Psoas muscle (tissue), 8 donors: ENCODE measurements around the gene SLC8A3. TPM values are rescaled to one million over a fixed set of nuclear protein-coding genes. Genes with fewer than 3 reads are reported as not detected.
A peak's percentile ranks its signal among the peaks of the same experiment; 100 is the strongest.

Experiments used
- ATAC-seq, 4 donors: fragments of 200-7000 bp; cut with Tn5 transposase; one replicate each; pipeline ENCODE4 v1.9.1; 2020; ENCODE audit warnings: moderate library complexity in 3 of 4, mild to moderate bottlenecking in 2 of 4
- DNase-seq, 2 donors: peaks; one replicate each; pipeline ENCODE4 v3.0.0-alpha.2; 2020
- H3K27ac ChIP-seq: fragments of 200-600 bp; one replicate; pipeline ENCODE4 v1.8.0; 2022
- H3K27me3 ChIP-seq, 3 donors: fragments of 200-600 bp in 1 of 3; one replicate each; pipeline versions ENCODE4 v1.6.1 to v1.8.0; 2013 to 2022; ENCODE audit warnings: low read length in 2 of 3, mild to moderate bottlenecking in 2 of 3, moderate library complexity in 1 of 3; ENCODE audit not compliant: insufficient read depth in 3 of 3
- H3K36me3 ChIP-seq, 2 donors: fragments of 200-600 bp in 1 of 2; one replicate each; pipeline versions ENCODE4 v1.6.1 to v1.8.0; 2013 to 2022; ENCODE audit warnings: low read depth in 1 of 2, mild to moderate bottlenecking in 1 of 2, moderate library complexity in 1 of 2; ENCODE audit not compliant: insufficient read depth in 1 of 2
- H3K4me1 ChIP-seq: fragments of 200-600 bp; one replicate; pipeline ENCODE4 v1.8.0; 2022
- H3K4me3 ChIP-seq: fragments of 200-600 bp; one replicate; pipeline ENCODE4 v1.8.0; 2022; ENCODE audit warnings: mild to moderate bottlenecking
- H3K9me3 ChIP-seq: fragments of 200-600 bp; one replicate; pipeline ENCODE4 v1.8.0; 2022
- CTCF ChIP-seq: fragments of 200-600 bp; IDR thresholded peaks from one replicate; pipeline ENCODE4 v1.8.0; 2022; ENCODE audit warnings: antibody characterized with exemption
- WGBS, 3 donors: extraction: QIAGEN DNeasy Blood & Tissue Kit; methylation state at CpG; one replicate each; pipeline versions ENCODE4 v1.1.6 to v1.1.7; 2013; 5-methylcytosine and 5-hydroxymethylcytosine counted together
- intact Hi-C, 2 donors: fragments of 100-400 bp; cut with DNase I; formaldehyde crosslinking; loops; one replicate each; pipeline versions ENCODE4 v1.11.0 to v1.14.2; 2022
- polyA plus RNA-seq, 3 donors: library from polyadenylated mRNA; stranded (reverse); fragments of 200-250 nt; gene quantifications; one replicate each; pipeline ENCODE4 v1.2.3, GENCODE V29; 2013
- total RNA-seq, 4 donors: library from RNA; stranded (reverse); fragmentation: NEBNext Ultra II Directional in 2 of 4; extraction: Animal tissue kit (Norgen Biotek cat#: 25700) in 2 of 4; gene quantifications; one replicate each; pipeline versions ENCODE4 v1.2.1 to v1.2.4, GENCODE V29; 2021 to 2023
- donor health status: healthy with polysubstance abuse.
- donor health status: DM: no; HTN: no; CAD: no; lungs with moderate emphysema.
- donor health status: Bipolar disorder and iron deficiency.
- donor health status: healthy.
- donor health status: DM: yes; HTN: yes; CAD: no.
- donor health status: DM: no; HTN: no; CAD: no.
- donor health status: DM: no; HTN: no; CAD: no.
- donor health status: DM: yes; HTN: yes; CAD: no.

SLC8A3 gene
- total and polyA plus RNA-seq, 7 donors = 10.8 to 53.6 (median 20.8) TPM

GRCh38 chr14:70073924-70074566, 114.7 kb downstream of the SLC8A3 start:
- Histone ChIP-seq H3K36me3 (no peaks in the 10 kb centered on the region), H3K4me3 (no peak overlapping the region), H3K27me3 (no peaks in the 10 kb centered on the region), H3K4me1 (peaks cover 17% of the 10 kb centered on the region), H3K27ac (no peak overlapping the region), H3K9me3 (no peaks in the 10 kb centered on the region)
- TF ChIP-seq CTCF = peak; percentile 58
- WGBS, 3 donors = 62 to 66% (median 63%) methylated on average over 3 of the region's 3 CpGs
- ATAC-seq (peak in 3 of 4 donors; percentile 64 to 66 (median 65)), DNase-seq (peak; percentile 43 to 56)
- intact Hi-C loops = no loop called here

- DNase-seq (no peak), ATAC-seq (peak; percentile 85 to 90 (median 87))
- 33 to 56% (median 40%) methylated on average over 5 of the region's 5 CpGs for WGBS, 3 donors
- Histone ChIP-seq H3K9me3 (no peaks in the 10 kb centered on the region), H3K4me1 (peaks cover 17% of the 10 kb centered on the region), H3K27me3 (no peaks in the 10 kb centered on the region), H3K36me3 (no peaks in the 10 kb centered on the region), H3K4me3 (no peak overlapping the region), H3K27ac (peak overlapping the region; percentile 63)
- no peak for TF ChIP-seq CTCF
- intact Hi-C loops = no loop called here
Measured at GRCh38 chr14:70069186-70069585, 119.6 kb downstream of the SLC8A3 start.

- Histone ChIP-seq H3K9me3 (no peaks in the 10 kb centered on the region), H3K4me3 (no peak overlapping the region), H3K36me3 (peaks cover 0 to 13% of the 10 kb centered on the region in 2 donors), H3K4me1 (peaks cover 17% of the 10 kb centered on the region), H3K27me3 (no peaks in the 10 kb centered on the region), H3K27ac (no peak overlapping the region)
- peak; percentile 42 to 82 (median 67) for ATAC-seq
- DNase-seq = peak in 1 of 2 donors; percentile 61
- 27 to 61% (median 39%) methylated on average over 5 of the region's 5 CpGs for WGBS, 3 donors
- intact Hi-C loops = no loop called here
- no peak for TF ChIP-seq CTCF
Measured at GRCh38 chr14:70067810-70068209, 120.9 kb downstream of the SLC8A3 start.

GRCh38 chr14:70064136-70064865, 124.5 kb downstream of the SLC8A3 start:
- Histone ChIP-seq H3K4me3 (no peak overlapping the region), H3K9me3 (no peaks in the 10 kb centered on the region), H3K27me3 (no peaks in the 10 kb centered on the region), H3K4me1 (peaks cover 1% of the 10 kb centered on the region), H3K36me3 (peaks cover 0 to 21% of the 10 kb centered on the region in 2 donors), H3K27ac (no peak overlapping the region)
- ATAC-seq (no peak), DNase-seq (no peak)
- no peak for TF ChIP-seq CTCF
- 75 to 76% (median 75%) methylated on average over 11 of the region's 11 CpGs for WGBS, 3 donors
- intact Hi-C loops = no loop called here
